IMR-90 (cell line): ENCODE data around the gene RPS28. TPM values are rescaled to one million over a fixed set of nuclear protein-coding genes. Genes with fewer than 3 reads are reported as not detected.
"Not testable (repeated sequence)": the region's sequence is repeated elsewhere in the genome, so short reads cannot be mapped to it uniquely, and the experiment has no call there.

Experiments
- ATAC-seq: fragments of 200-7000 bp; cut with Tn5 transposase; 2 replicates; pipeline ENCODE4 v1.9.1; 2020; ENCODE audit warnings: low read depth, mild to moderate bottlenecking, moderate library complexity
- BruUV-seq: library from RNA; stranded (reverse); fragments of 400-500 nt; replicated peaks from 2 replicates; lab custom pipeline; 2021; lab: Mats Ljungman, UMichigan
- CTCF ChIA-PET: fragments of 300-600 bp; formaldehyde crosslinking; extraction: SDS; loops from one replicate; lab custom pipeline; 2021; ENCODE audit warnings: antibody characterized with exemption; lab: Yijun Ruan, JAX
- POLR2A ChIA-PET: fragments of 300-600 bp; sonication (Branson Sonifier 250); formaldehyde crosslinking; loops from one replicate; lab custom pipeline; 2022; ENCODE audit warnings: antibody characterized with exemption; ENCODE audit not compliant: unreplicated experiment; lab: Charles Lee
- DNase-seq: peaks from one replicate; pipeline ENCODE4 v3.0.0; 2013
- H2AFZ ChIP-seq: replicated peaks from 2 replicates; pipeline ENCODE3; 2013; ENCODE audit warnings: low read length, mild to moderate bottlenecking; ENCODE audit not compliant: poor library complexity
- H2AK5ac ChIP-seq: 2 replicates; pipeline ENCODE4 v1.6.1; 2013; ENCODE audit warnings: low read depth, low read length, inconsistent platforms
- H2AK9ac ChIP-seq: replicated peaks from 2 replicates; pipeline ENCODE3; 2013; ENCODE audit warnings: mild to moderate bottlenecking, low read depth, low read length, moderate library complexity; ENCODE audit not compliant: poor library complexity
- H2BK120ac ChIP-seq: 2 replicates; pipeline ENCODE4 v1.6.1; 2013; ENCODE audit warnings: low read depth, low read length, inconsistent platforms
- H2BK15ac ChIP-seq: 3 replicates; pipeline ENCODE4 v1.6.1; 2013; ENCODE audit warnings: low read depth, low read length, inconsistent platforms
- H2BK20ac ChIP-seq: 2 replicates; pipeline ENCODE4 v1.6.1; 2013; ENCODE audit warnings: low read depth, mild to moderate bottlenecking, inconsistent platforms, low read length, moderate library complexity
- H2BK5ac ChIP-seq: 2 replicates; pipeline ENCODE4 v1.6.1; 2013; ENCODE audit warnings: mild to moderate bottlenecking, low read depth, low read length, inconsistent platforms; ENCODE audit not compliant: poor library complexity, severe bottlenecking
- H3K14ac ChIP-seq: replicated peaks from 2 replicates; pipeline ENCODE4 v1.6.1; 2013; ENCODE audit warnings: low read depth, low read length, inconsistent platforms
- H3K18ac ChIP-seq: 2 replicates; pipeline ENCODE4 v1.6.1; 2013; ENCODE audit warnings: low read depth, low read length, control low read depth
- H3K23ac ChIP-seq: 2 replicates; pipeline ENCODE4 v1.6.1; 2013; ENCODE audit warnings: low read depth, low read length, inconsistent platforms
- H3K27ac ChIP-seq: 2 replicates; pipeline ENCODE4 v1.5.1; 2013; ENCODE audit warnings: mild to moderate bottlenecking, control low read depth, low read length; ENCODE audit not compliant: insufficient read depth
- H3K27me3 ChIP-seq: 2 replicates; pipeline ENCODE4 v1.6.1; 2013; ENCODE audit warnings: low read length; ENCODE audit not compliant: control insufficient read depth, insufficient read depth
- H3K36me3 ChIP-seq: 2 replicates; pipeline ENCODE4 v1.6.1; 2013; ENCODE audit warnings: low read length, mixed read lengths; ENCODE audit not compliant: control insufficient read depth, insufficient read depth
- H3K4ac ChIP-seq: 2 replicates; pipeline ENCODE4 v1.6.1; 2013; ENCODE audit warnings: low read depth, low read length, inconsistent platforms
- H3K4me1 ChIP-seq: 2 replicates; pipeline ENCODE4 v1.6.1; 2013; ENCODE audit warnings: low read length, mixed read lengths; ENCODE audit not compliant: control insufficient read depth, insufficient read depth
- H3K4me2 ChIP-seq: 2 replicates; pipeline ENCODE4 v1.6.1; 2013; ENCODE audit warnings: low read depth, mild to moderate bottlenecking, control low read depth, low read length, moderate library complexity
- H3K4me3 ChIP-seq: 2 replicates; pipeline ENCODE4 v1.5.1; 2013; ENCODE audit warnings: low read depth, mild to moderate bottlenecking, control low read depth, low read length, moderate library complexity; ENCODE audit not compliant: insufficient read depth
- H3K56ac ChIP-seq: 2 replicates; pipeline ENCODE4 v1.6.1; 2013; ENCODE audit warnings: low read length, inconsistent platforms; ENCODE audit not compliant: insufficient read depth; ENCODE audit errors: extremely low read depth
- H3K79me1 ChIP-seq, 2 experiments: 2 replicates each; pipeline ENCODE4 v1.6.1; 2013; ENCODE audit warnings: low read length in 2 of 2, inconsistent platforms in 1 of 2, low read depth in 1 of 2
- H3K9ac ChIP-seq: 2 replicates; pipeline ENCODE4 v1.6.1; 2013; ENCODE audit warnings: low read depth, low read length, control low read depth
- H3K9me1 ChIP-seq: 2 replicates; pipeline ENCODE4 v1.6.1; 2013; ENCODE audit warnings: low read length, inconsistent platforms; ENCODE audit not compliant: insufficient read depth
- H3K9me3 ChIP-seq: 2 replicates; pipeline ENCODE4 v1.6.1; 2013; ENCODE audit warnings: low read length; ENCODE audit not compliant: control insufficient read depth, insufficient read depth
- H4K20me1 ChIP-seq: 2 replicates; pipeline ENCODE4 v1.6.1; 2013; ENCODE audit warnings: low read length, inconsistent platforms; ENCODE audit not compliant: insufficient read depth
- H4K5ac ChIP-seq: 2 replicates; pipeline ENCODE4 v1.6.1; 2013; ENCODE audit warnings: mild to moderate bottlenecking, low read depth, low read length, control low read depth
- H4K8ac ChIP-seq, 2 experiments: 2 replicates each; pipeline ENCODE4 v1.6.1; 2013; ENCODE audit warnings: low read depth in 2 of 2, low read length in 2 of 2, control low read depth in 1 of 2, inconsistent platforms in 1 of 2
- H4K91ac ChIP-seq: 2 replicates; pipeline ENCODE4 v1.6.1; 2013; ENCODE audit warnings: low read depth, low read length, inconsistent platforms; ENCODE audit not compliant: insufficient read depth
- ELK1 ChIP-seq: fragments of 150-350 bp; IDR thresholded peaks from 2 replicates; pipeline ENCODE4 v1.6.1; 2016; ENCODE audit warnings: low read depth, mild to moderate bottlenecking, low read length, moderate library complexity, borderline replicate concordance
- MAZ ChIP-seq: IDR thresholded peaks from 2 replicates; pipeline ENCODE4 v1.6.1; 2012; ENCODE audit warnings: low read depth, mild to moderate bottlenecking, low read length, improper control_type of control experiment, moderate library complexity, borderline replicate concordance
- POLR2A ChIP-seq: IDR thresholded peaks from 2 replicates; pipeline ENCODE4 v1.6.1; 2012; ENCODE audit warnings: mild to moderate bottlenecking, low read depth, low read length
- SMC3 ChIP-seq: fragments of 150-350 bp; IDR thresholded peaks from 2 replicates; pipeline ENCODE4 v1.6.1; 2016; ENCODE audit warnings: low read depth, mild to moderate bottlenecking, antibody characterized with exemption, low read length, moderate library complexity
- WGBS, 2 experiments: methylation state at CpG; one replicate each; pipeline versions ENCODE4 v1.1.5 to v1.1.7; 2013; ENCODE audit warnings: missing lambda C conversion rate in 2 of 2; ENCODE audit not compliant: insufficient read length in 1 of 2; ENCODE audit errors: extremely low coverage in 2 of 2; 5-methylcytosine and 5-hydroxymethylcytosine counted together
- dilution Hi-C: fragments of 300-500 bp; cut with HindIII; formaldehyde crosslinking; loops from one replicate; pipeline ENCODE4 v1.14.3; 2018; ENCODE audit warnings: low sequenced_read_pairs; ENCODE audit not compliant: unreplicated experiment
- in situ Hi-C: fragments of 300-500 bp; cut with MboI; formaldehyde crosslinking; loops from 3 replicates; pipeline ENCODE4 v1.14.3; 2019; ENCODE audit warnings: low sequenced_read_pairs, inconsistent platforms, mixed read lengths
- intact Hi-C: fragments of 100-400 bp; cut with micrococcal nuclease; formaldehyde crosslinking; loops from 2 replicates; pipeline ENCODE4 v1.10.0; 2022
- polyA plus RNA-seq, 3 experiments: library from polyadenylated mRNA; depleted of rRNA; stranded (reverse); fragments of >200 nt; gene quantifications; 2 replicates each; pipeline ENCODE4 v1.2.3, GENCODE V29; 2012; ENCODE audit warnings: low replicate concordance in 1 of 3
- total RNA-seq: library from RNA; depleted of rRNA; stranded (reverse); fragments of >200 nt; gene quantifications from 2 replicates; pipeline ENCODE4 v1.2.3, GENCODE V29; 2012

The RPS28 gene
- total and polyA plus RNA-seq, 2 of the 4 experiments (the other 2 are of a cell fraction), result 143 to 643 TPM

- no peaks in the 10 kb centered on the region for H3K79me1 ChIP-seq
- BruUV-seq, result no TSS peak
- ATAC-seq (no peak), DNase-seq (no peak)
- H4K8ac ChIP-seq, result no peak overlapping the region
- 22% methylated on average over 5 of the region's 11 CpGs; no CpG with 5 or more reads in 1 of the 2 experiments for WGBS, 2 experiments
- H3K9ac ChIP-seq, result no peak overlapping the region
- no peaks in the 10 kb centered on the region for H3K9me1 ChIP-seq
- no peak overlapping the region for H2AK9ac ChIP-seq
- no peak overlapping the region for H2AK5ac ChIP-seq
- H2BK15ac ChIP-seq, result no peak overlapping the region
- peak overlapping the region; percentile 83 for H3K4me2 ChIP-seq
- H3K27ac ChIP-seq, result no peak overlapping the region
- peak overlapping the region; percentile 28; the same call in 1 of the 2 replicates for H3K4me3 ChIP-seq
- no peaks in the 10 kb centered on the region for H3K36me3 ChIP-seq
- H4K5ac ChIP-seq, result no peak overlapping the region
- no peak overlapping the region for H2BK20ac ChIP-seq
- no peak overlapping the region for H3K23ac ChIP-seq
- H2BK120ac ChIP-seq, result no peak overlapping the region
- H3K18ac ChIP-seq, result no peak overlapping the region
- H3K14ac ChIP-seq, result no peak overlapping the region
- H4K91ac ChIP-seq, result no peak overlapping the region
- H2AFZ ChIP-seq, result peak overlapping the region; percentile 90
- peaks cover 12% of the 10 kb centered on the region; the same call in 1 of the 2 replicates for H3K27me3 ChIP-seq
- TF ChIP-seq ELK1 (no peak), MAZ (no peak), POLR2A (no peak), SMC3 (no peak)
- peaks cover 4% of the 10 kb centered on the region; the same call in 1 of the 2 replicates for H3K4me1 ChIP-seq
- intact Hi-C loops, result no loop called here
- no peak overlapping the region for H3K4ac ChIP-seq
- no peaks in the 10 kb centered on the region for H3K9me3 ChIP-seq
- in situ Hi-C loops, result loop anchor here (5.0 kb wide), 1 partner anchor 229 kb away; no protein-coding TSS in a partner anchor
- H4K20me1 ChIP-seq, result no peaks in the 10 kb centered on the region
- H3K56ac ChIP-seq, result no peak overlapping the region
- dilution Hi-C loops, result no loop called here
- POLR2A ChIA-PET, result no interaction called here
- CTCF ChIA-PET, result interaction anchor here (0.7 kb wide), 1 partner anchor 11 kb away, joined by 3 read pairs; no protein-coding TSS in a partner anchor
- no peak overlapping the region for H2BK5ac ChIP-seq
Observed at GRCh38 chr19:8343483-8343844, 22.2 kb downstream of the RPS28 start.

- H3K27ac ChIP-seq, H3K4me3 ChIP-seq, H3K4ac ChIP-seq, H3K23ac ChIP-seq, ATAC-seq, H2BK120ac ChIP-seq, dilution Hi-C loops, POLR2A ChIA-PET, H4K5ac ChIP-seq, H3K14ac ChIP-seq, H3K4me2 ChIP-seq, intact Hi-C loops, DNase-seq, H3K27me3 ChIP-seq, H3K56ac ChIP-seq, BruUV-seq, H2BK15ac ChIP-seq, H4K8ac ChIP-seq, H3K18ac ChIP-seq, H3K9me1 ChIP-seq, H2AFZ ChIP-seq, H2BK5ac ChIP-seq, H3K4me1 ChIP-seq, H4K20me1 ChIP-seq, H3K79me1 ChIP-seq, H3K36me3 ChIP-seq, H3K9ac ChIP-seq, H2BK20ac ChIP-seq, H2AK5ac ChIP-seq, H3K9me3 ChIP-seq, H2AK9ac ChIP-seq, H4K91ac ChIP-seq: not testable (repeated sequence)
- CTCF ChIA-PET, result interaction anchor here (0.6 kb wide), 1 partner anchor 82 kb away, joined by 3 read pairs; no protein-coding TSS in a partner anchor
- 92% methylated on average over 2 of the region's 8 CpGs; no CpG with 5 or more reads in 1 of the 2 experiments for WGBS, 2 experiments
- in situ Hi-C loops, result loop anchor here (5.0 kb wide), 1 partner anchor 158 kb away; no protein-coding TSS in a partner anchor
Observed at GRCh38 chr19:8349629-8350372, 28.5 kb downstream of the RPS28 start.
